GM12864 (cell line): ENCODE results near the gene SNAI3.
A peak's percentile ranks its signal among the peaks of the same experiment; 100 is the strongest.

Source experiments
- DNase-seq: peaks from one replicate; pipeline ENCODE4 v3.0.0-alpha.2; 2011; ENCODE audit warnings: low read depth
- H3K4me3 ChIP-seq: 2 replicates; pipeline ENCODE4 v1.5.1; 2011; ENCODE audit warnings: mild to moderate bottlenecking, low read depth, low read length, control low read depth
- TF ChIP-seq, protein P1 (sequence below): IDR thresholded peaks from 2 replicates; pipeline ENCODE4 v1.5.1; 2011; ENCODE audit warnings: low read depth, mild to moderate bottlenecking, moderate library complexity, low read length, control low read depth, inconsistent platforms; ENCODE audit errors: missing control alignments

SNAI3 gene

DNA sequence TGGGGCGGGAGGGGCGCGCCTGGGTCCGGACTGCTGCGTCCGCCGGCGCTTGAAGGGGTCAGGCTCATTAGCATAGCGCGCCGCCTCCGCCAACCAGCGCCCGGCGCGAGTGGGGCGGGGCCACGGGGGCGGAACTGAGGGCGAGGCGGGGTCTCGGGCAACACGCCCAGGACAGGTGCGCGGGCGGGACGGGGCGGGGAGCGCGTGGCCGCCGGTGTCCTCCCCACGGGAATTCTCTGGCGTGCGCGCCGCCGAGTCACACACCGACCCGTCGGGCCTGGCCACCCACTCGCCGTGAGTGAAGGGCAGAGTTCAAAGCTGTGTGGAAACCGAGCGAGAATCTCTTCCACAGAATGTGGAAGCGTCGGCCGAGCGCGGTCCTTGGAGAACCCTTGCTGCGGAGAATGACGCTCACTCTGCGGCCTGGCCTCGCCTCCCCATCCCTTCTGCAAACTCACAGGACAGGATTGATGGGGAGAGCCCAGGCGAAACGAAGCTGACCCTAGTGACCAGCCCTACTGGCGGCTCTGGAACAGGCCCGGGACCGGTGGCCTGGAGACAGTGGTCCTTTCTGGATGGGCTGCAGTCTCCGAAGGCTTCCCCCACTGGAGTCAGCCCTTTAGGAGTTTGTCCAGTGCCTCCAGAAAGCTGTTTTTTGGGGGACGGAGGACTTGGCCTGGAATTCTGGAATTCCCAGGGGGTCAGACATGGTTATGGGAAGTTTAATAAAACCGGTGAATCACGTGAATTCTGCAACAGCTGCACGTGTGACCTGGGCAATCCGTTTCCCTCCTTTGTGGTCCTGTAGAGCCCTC lies at the start of gene SNAI3:
Gene SNAI3 (minus strand): TSS at position 69 of the 815 bp plus-strand sequence. CDS start 101 bp downstream, outside the sequence.
- peak within 1 kb of the TSS; percentile 61 for H3K4me3 ChIP-seq
- TF ChIP-seq, protein P1, sequence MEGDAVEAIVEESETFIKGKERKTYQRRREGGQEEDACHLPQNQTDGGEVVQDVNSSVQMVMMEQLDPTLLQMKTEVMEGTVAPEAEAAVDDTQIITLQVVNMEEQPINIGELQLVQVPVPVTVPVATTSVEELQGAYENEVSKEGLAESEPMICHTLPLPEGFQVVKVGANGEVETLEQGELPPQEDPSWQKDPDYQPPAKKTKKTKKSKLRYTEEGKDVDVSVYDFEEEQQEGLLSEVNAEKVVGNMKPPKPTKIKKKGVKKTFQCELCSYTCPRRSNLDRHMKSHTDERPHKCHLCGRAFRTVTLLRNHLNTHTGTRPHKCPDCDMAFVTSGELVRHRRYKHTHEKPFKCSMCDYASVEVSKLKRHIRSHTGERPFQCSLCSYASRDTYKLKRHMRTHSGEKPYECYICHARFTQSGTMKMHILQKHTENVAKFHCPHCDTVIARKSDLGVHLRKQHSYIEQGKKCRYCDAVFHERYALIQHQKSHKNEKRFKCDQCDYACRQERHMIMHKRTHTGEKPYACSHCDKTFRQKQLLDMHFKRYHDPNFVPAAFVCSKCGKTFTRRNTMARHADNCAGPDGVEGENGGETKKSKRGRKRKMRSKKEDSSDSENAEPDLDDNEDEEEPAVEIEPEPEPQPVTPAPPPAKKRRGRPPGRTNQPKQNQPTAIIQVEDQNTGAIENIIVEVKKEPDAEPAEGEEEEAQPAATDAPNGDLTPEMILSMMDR, result no peak
- DNase-seq, result no peak

DNA sequence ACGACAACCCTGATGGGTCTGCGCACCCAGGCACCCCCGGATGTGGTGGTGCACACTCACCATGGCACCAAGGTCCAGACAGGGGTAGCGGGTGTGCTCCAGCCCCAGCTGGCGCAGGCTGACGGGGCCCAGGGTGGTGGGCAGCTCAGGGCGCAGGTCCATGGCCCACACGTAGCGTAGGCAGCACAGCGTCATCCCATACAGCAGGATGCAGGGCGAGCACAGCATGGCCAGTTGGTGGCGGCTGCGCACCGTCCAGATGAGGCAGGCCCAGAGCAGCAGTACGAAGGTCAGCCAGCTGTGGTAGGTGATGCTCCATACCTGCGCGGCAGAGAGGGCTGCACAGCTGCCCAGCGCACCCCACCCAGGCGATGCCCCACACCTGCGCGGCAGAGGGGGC lies 49.8 kb upstream of the SNAI3 start:
- DNase-seq, result no peak
- TF ChIP-seq, protein P1, result no peak
- H3K4me3 ChIP-seq, result no peak overlapping the region

DNA sequence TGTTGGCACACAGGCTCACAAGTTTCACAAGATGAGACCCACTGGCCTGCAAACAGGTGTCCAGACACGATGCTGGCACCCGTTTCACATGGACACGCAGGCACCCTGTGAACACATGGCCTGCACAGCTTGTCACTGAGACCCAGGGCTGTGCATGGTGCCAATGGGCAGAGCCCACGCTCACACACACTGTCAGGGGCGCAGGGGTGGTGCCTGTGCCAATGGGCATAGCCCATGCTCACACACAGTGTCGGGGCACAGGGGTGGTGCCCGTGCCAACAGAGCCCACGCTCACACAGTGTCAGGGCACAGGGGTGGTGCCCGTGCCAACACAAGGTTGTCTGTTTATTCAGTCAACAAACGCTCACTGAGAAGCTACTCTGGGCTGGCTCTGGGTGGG lies 49.3 kb upstream of the SNAI3 start:
- TF ChIP-seq, protein P1, result no peak
- DNase-seq, result no peak
- no peak overlapping the region for H3K4me3 ChIP-seq

DNA sequence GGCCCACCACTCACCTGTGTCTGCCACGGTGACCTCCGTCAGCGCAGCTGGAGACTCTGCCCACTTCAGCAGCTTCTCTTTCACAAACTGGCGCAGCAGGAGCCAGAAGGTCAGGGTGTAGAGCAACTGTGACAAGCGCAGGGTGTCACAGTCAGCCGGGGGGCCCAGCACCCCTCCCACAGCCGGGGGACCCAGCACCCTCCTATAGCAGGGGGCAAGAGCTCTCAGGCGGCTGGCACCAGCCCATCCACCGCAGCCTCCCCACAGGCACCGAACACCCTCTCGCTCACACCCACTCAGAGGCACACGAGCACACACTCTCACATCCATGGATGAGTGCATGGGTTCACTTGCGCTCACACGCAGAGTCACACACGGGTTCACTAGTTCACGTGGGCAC lies 48.8 kb upstream of the SNAI3 start:
- TF ChIP-seq, protein P1, result no peak
- no peak overlapping the region for H3K4me3 ChIP-seq
- DNase-seq, result no peak

DNA sequence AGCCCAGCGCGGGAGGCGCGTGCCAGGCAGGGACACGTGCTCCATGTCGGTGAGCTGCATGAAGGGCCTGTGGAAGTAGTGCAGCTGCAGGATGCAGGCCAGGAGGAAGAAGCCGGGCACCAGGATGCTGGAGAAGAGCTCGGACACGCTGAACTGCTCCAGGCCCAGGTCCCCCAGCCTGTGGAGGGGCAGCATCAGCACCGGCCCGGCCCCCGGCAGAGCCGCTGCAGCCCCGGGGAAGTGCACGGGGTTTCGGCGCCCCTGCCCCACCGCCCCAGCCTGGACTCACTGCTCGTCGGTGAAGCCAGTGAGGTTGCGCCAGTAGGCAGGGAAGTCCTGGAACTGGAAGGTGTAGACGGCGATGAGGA lies 48.0 kb upstream of the SNAI3 start:
- no peak overlapping the region for H3K4me3 ChIP-seq
- no peak for DNase-seq
- TF ChIP-seq, protein P1, result no peak

DNA sequence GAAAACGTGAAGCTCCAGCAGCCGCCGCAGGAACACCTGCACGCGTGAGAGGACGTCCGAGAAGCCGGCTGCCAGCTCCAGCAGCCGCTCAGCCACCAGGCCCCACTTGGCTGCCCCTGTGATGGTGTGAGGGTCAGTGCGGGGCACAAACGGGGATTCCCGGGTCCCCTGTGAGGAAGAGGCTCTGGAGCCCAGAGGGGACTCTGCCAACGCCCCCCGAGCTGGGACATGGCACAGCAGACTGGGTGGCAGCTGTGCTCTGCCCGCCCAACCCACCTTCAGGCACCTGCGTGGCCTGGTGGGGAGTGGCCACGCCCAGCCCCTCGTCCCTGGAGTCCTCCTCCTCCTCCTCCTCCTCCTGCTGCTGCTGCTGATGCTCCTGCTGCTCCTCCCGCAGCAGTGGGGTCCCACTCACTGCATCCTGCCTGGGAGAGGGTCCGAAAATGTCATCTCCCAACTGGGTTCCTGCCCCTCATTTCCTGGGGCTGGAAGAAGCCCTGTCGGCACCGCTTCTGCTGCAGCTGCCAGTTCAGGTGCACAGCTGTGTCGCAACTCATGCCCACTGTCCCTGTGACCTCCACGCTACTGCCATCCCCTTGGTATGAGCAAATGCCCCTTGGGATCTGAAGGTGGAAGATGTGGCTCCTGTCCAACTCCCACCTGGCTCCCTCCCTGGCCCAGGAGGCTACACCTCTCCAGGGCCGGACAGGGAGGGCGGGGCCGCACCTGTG lies 47.5 kb upstream of the SNAI3 start:
- H3K4me3 ChIP-seq, result no peak overlapping the region
- DNase-seq, result no peak
- TF ChIP-seq, protein P1, result no peak
